K562 (cell line): Measurements from ENCODE around the gene HMGA1. TPM values are rescaled to one million over a fixed set of nuclear protein-coding genes. Genes with fewer than 3 reads are reported as not detected.

Experiments used
- CCNT2 ChIP-seq: IDR thresholded peaks from 2 replicates; pipeline ENCODE4 v1.6.1; 2011; ENCODE audit warnings: borderline replicate concordance, low read depth, mild to moderate bottlenecking, moderate library complexity, mixed read lengths, low read length; ENCODE audit not compliant: insufficient read length; ENCODE audit errors: extremely low read depth
- POLR2A ChIP-seq: fragments of 450-650 bp; conservative IDR thresholded peaks from 2 replicates; pipeline ENCODE4 v1.6.1; 2016
- PREB ChIP-seq: sonication (generic); formaldehyde crosslinking; IDR thresholded peaks from 2 replicates; pipeline ENCODE4 v1.8.1; 2023; ENCODE audit warnings: mild to moderate bottlenecking, missing genetic modification reagents
- SAFB ChIP-seq: fragments of 200-400 bp; formaldehyde crosslinking; IDR thresholded peaks from 2 replicates; pipeline ENCODE4 v1.6.1; 2017; ENCODE audit warnings: low read depth, low read length, borderline replicate concordance
- SRF ChIP-seq, 2 experiments: fragments of 250-450, 450-650 bp in 1 of 2; sonication (Bioruptor Pico) in 1 of 2; sonication (generic) in 1 of 2; formaldehyde crosslinking; IDR thresholded peaks; 2 replicates each; pipeline versions ENCODE4 v1.5.0 to v1.5.1; 2020 to 2022; ENCODE audit warnings: mild to moderate bottlenecking in 1 of 2, missing genetic modification reagents in 1 of 2
- ZBTB2 ChIP-seq: fragments of 450-650 bp; IDR thresholded peaks from 2 replicates; pipeline ENCODE4 v1.6.1; 2016; ENCODE audit warnings: antibody characterized with exemption
- ZKSCAN1 ChIP-seq: fragments of 150-350 bp; IDR thresholded peaks from 2 replicates; pipeline ENCODE4 v1.6.1; 2016; ENCODE audit warnings: low read depth, low read length
- ZKSCAN8 ChIP-seq: fragments of 200-800 bp; sonication (Bioruptor generic); IDR thresholded peaks from 2 replicates; pipeline ENCODE4 v1.6.1; 2016; ENCODE audit warnings: missing genetic modification characterization, missing compliant biosample characterization
- ZNF197 ChIP-seq: fragments of 200-800 bp; sonication (Bioruptor generic); IDR thresholded peaks from 2 replicates; pipeline ENCODE4 v1.6.1; 2016; ENCODE audit warnings: low read depth, missing genetic modification characterization, missing compliant biosample characterization
- ZNF217 ChIP-seq: sonication (generic); formaldehyde crosslinking; IDR thresholded peaks from 2 replicates; pipeline ENCODE4 v1.8.0; 2022; ENCODE audit warnings: mild to moderate bottlenecking, missing genetic modification reagents
- ZNF444 ChIP-seq: fragments of 250-450 bp; sonication (Bioruptor Pico); IDR thresholded peaks from 2 replicates; pipeline ENCODE4 v1.4.0; 2020; ENCODE audit warnings: mild to moderate bottlenecking, moderate library complexity
- ZNF561 ChIP-seq: fragments of 450-650 bp; formaldehyde crosslinking; conservative IDR thresholded peaks from 2 replicates; pipeline ENCODE4 v1.4.0; 2020; ENCODE audit warnings: mild to moderate bottlenecking, moderate library complexity
- ZNF785 ChIP-seq: fragments of 250-450 bp; sonication (Bioruptor Pico); IDR thresholded peaks from 2 replicates; pipeline ENCODE4 v1.4.0; 2020; ENCODE audit warnings: mild to moderate bottlenecking
- polyA plus RNA-seq, 8 experiments: library from polyadenylated mRNA; depleted of rRNA in 4 of 8; stranded (reverse) in 5 of 8; unstranded in 3 of 8; fragments of >200 nt; fragmentation: Nextera tagmentation in 2 of 8; fragmentation: Illumina TruSeq in 1 of 8; extraction: Ambion mirVana in 2 of 8; extraction: Trizol in 1 of 8; gene quantifications; 2 replicates each; pipeline versions ENCODE4 v1.2.1 to v1.2.3, GENCODE V29; 2011 to 2014; ENCODE audit warnings: inconsistent platforms in 1 of 8, missing spikeins in 1 of 8
- total RNA-seq, 7 experiments: library from RNA; depleted of rRNA in 6 of 7; stranded (reverse); fragments of >200 nt in 6 of 7; fragmentation: Illumina TruSeq in 2 of 7; extraction: Trizol in 2 of 7; gene quantifications; 2 replicates each; pipeline versions ENCODE4 v1.2.1 to v1.2.3, GENCODE V29; 2011 to 2021; ENCODE audit warnings: low replicate concordance in 1 of 7
- TF ChIP-seq, protein P1 (sequence below): sonication (generic); formaldehyde crosslinking; IDR thresholded peaks from 2 replicates; pipeline ENCODE4 v1.8.1; 2023; ENCODE audit warnings: mild to moderate bottlenecking, missing genetic modification reagents

HMGA1 gene
- total and polyA plus RNA-seq, 9 of the 15 experiments (the other 6 are each of a cell fraction or from before 2014, with no cell fraction given), result 27.8 to 1,947 (median 594) TPM

DNA sequence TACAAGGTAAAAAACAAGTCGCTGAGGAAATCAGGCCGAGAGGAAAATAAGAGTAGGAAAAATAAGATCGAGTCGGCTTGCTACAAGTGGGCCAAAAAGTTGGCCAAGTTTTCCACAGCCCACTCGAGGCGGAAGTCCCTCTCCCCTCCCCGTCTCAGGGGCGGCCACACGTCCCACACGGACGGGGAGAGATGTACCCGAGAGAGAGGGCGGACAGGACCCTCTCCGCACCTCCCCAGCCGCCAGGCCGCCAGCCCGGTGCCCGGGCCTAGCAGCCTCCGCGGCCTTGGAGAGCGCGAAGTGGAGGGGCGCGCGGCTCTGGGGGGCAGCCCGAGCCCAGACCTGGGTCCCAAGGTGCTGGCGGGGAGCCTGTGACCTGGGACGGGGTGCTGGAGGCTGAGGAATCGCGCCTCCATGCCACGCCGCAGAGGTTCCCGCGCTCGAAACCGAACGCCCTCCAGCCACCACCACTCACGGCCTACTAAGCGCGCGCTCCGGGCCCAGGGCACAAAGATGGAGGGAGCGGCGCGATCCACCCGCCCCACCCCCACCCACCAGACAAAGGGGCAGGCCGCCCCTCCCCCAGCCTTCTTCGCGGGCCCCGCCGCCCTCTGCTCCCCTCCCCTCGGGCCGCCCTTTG lies 1.9 kb upstream of the HMGA1 start (continued):
- TF ChIP-seq PREB (0 out of 2 replicates have a peak, but pooled peaks have one; percentile 25), ZNF444 (no peak), SRF (CRISPR knock-in tag; IDR thresholded peaks at IDR 0.05) (no peak), ZNF197 (CRISPR knock-in tag) (no peak), ZKSCAN8 (CRISPR knock-in tag) (0 out of 2 replicates have a peak, but pooled peaks have one; percentile 8), ZKSCAN1 (peak; percentile 98), ZNF785 (no peak), ZNF217 (CRISPR knock-in tag) (no peak), CCNT2 (peak; percentile 13), ZNF561 (CRISPR knock-in tag) (no peak), POLR2A (peak; percentile 22; the same call in 1 of the 2 replicates), SAFB (peak; percentile 36; the same call in 1 of the 2 replicates), ZBTB2 (0 out of 2 replicates have a peak, but pooled peaks have one; percentile 24)
- TF ChIP-seq, protein P1, sequence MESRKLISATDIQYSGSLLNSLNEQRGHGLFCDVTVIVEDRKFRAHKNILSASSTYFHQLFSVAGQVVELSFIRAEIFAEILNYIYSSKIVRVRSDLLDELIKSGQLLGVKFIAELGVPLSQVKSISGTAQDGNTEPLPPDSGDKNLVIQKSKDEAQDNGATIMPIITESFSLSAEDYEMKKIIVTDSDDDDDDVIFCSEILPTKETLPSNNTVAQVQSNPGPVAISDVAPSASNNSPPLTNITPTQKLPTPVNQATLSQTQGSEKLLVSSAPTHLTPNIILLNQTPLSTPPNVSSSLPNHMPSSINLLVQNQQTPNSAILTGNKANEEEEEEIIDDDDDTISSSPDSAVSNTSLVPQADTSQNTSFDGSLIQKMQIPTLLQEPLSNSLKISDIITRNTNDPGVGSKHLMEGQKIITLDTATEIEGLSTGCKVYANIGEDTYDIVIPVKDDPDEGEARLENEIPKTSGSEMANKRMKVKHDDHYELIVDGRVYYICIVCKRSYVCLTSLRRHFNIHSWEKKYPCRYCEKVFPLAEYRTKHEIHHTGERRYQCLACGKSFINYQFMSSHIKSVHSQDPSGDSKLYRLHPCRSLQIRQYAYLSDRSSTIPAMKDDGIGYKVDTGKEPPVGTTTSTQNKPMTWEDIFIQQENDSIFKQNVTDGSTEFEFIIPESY, result peak; percentile 97
